HCT116 (cell line): ENCODE measurements around the gene THEMIS. TPM values are rescaled to one million over a fixed set of nuclear protein-coding genes. Genes with fewer than 3 reads are reported as not detected.

ENCODE experiments used
- ATAC-seq: fragments of 200-7000 bp; cut with Tn5 transposase; 2 replicates; pipeline ENCODE4 v1.9.1; 2020; ENCODE audit warnings: mild to moderate bottlenecking, moderate library complexity
- BruUV-seq: library from RNA; stranded (reverse); fragments of 400-500 nt; replicated peaks from 2 replicates; lab custom pipeline; 2021; lab: Mats Ljungman, UMichigan
- CTCF ChIA-PET: fragments of 300-600 bp; sonication (Branson Sonifier 250); formaldehyde crosslinking; loops from one replicate; lab custom pipeline; 2021; ENCODE audit warnings: antibody characterized with exemption; lab: Charles Lee
- POLR2A ChIA-PET: fragments of 300-600, 350-600 bp; sonication (Branson Sonifier 250); formaldehyde crosslinking; loops from one replicate; lab custom pipeline; 2021; ENCODE audit warnings: antibody characterized with exemption; lab: Charles Lee
- RAD21 ChIA-PET, 2 experiments: fragments of 300-600 bp; sonication (Branson Sonifier 250); formaldehyde crosslinking; loops; one replicate each; lab custom pipeline; 2023; ENCODE audit warnings: low total read pairs in 2 of 2; ENCODE audit not compliant: uncharacterized antibody in 2 of 2, unreplicated experiment in 2 of 2, low non-redundant PET in 1 of 2; lab: Charles Lee
- DNase-seq: peaks from one replicate; pipeline ENCODE4 v3.0.0-alpha.2; 2010; ENCODE audit warnings: low read depth, low spot score
- H2AFZ ChIP-seq: fragments of 200-600 bp; shearing (Covaris generic), sonication (generic); 2 replicates; pipeline ENCODE4 v1.6.1; 2017; ENCODE audit warnings: low read depth, mixed run types, mixed read lengths, antibody characterized with exemption, low read length; ENCODE audit not compliant: poor library complexity, severe bottlenecking
- H3K27ac ChIP-seq: 2 replicates; pipeline ENCODE4 v1.5.1; 2012; ENCODE audit warnings: low read depth, low read length
- H3K27me3 ChIP-seq: fragments of 200-600 bp; sonication (generic); 2 replicates; pipeline ENCODE4 v1.6.1; 2016; ENCODE audit warnings: mixed run types, low read length, mixed read lengths; ENCODE audit not compliant: insufficient read depth
- H3K36me3 ChIP-seq, 2 experiments: fragments of 200-500 bp in 1 of 2; fragments of 200-600 bp in 1 of 2; sonication (Bioruptor generic) in 1 of 2; sonication (generic) in 1 of 2; 2 replicates each; pipeline versions ENCODE4 v1.5.1 to v1.6.1; 2014 to 2016; ENCODE audit warnings: low read length in 2 of 2, inconsistent platforms in 1 of 2, mixed read lengths in 1 of 2, mixed run types in 1 of 2; ENCODE audit not compliant: insufficient read depth in 2 of 2, control insufficient read depth in 1 of 2
- H3K4me1 ChIP-seq, 2 experiments: fragments of 200-600 bp in 1 of 2; sonication (generic) in 1 of 2; 2 replicates each; pipeline versions ENCODE4 v1.5.1 to v1.6.1; 2012 to 2017; ENCODE audit warnings: low read length in 2 of 2, inconsistent platforms in 1 of 2, mild to moderate bottlenecking in 1 of 2, mixed read lengths in 1 of 2, mixed run types in 1 of 2, moderate library complexity in 1 of 2; ENCODE audit not compliant: insufficient read depth in 2 of 2, control insufficient read depth in 1 of 2
- H3K4me2 ChIP-seq: fragments of 200-600 bp; sonication (generic); 2 replicates; pipeline ENCODE4 v1.6.1; 2017; ENCODE audit warnings: mixed run types, low read length, mixed read lengths
- H3K4me3 ChIP-seq, 2 experiments: fragments of 200-600 bp in 1 of 2; sonication (generic) in 1 of 2; replicated peaks in 1 of 2; 2 replicates each; pipeline ENCODE4 v1.5.1; 2011 to 2016; ENCODE audit warnings: low read length in 2 of 2, control low read depth in 1 of 2, low read depth in 1 of 2, mild to moderate bottlenecking in 1 of 2, mixed read lengths in 1 of 2, mixed run types in 1 of 2
- H3K79me2 ChIP-seq: fragments of 200-600 bp; sonication (generic); 2 replicates; pipeline ENCODE4 v1.6.1; 2017; ENCODE audit warnings: mild to moderate bottlenecking, mixed run types, low read length, moderate library complexity, mixed read lengths; ENCODE audit not compliant: insufficient read depth
- H3K9ac ChIP-seq: fragments of 200-600 bp; sonication (generic); 2 replicates; pipeline ENCODE4 v1.6.1; 2016; ENCODE audit warnings: low read length, mixed read lengths
- H3K9me2 ChIP-seq: fragments of 200-600 bp; sonication (generic), shearing (Covaris generic); 2 replicates; pipeline ENCODE4 v1.6.1; 2017; ENCODE audit warnings: mixed run types, mild to moderate bottlenecking, moderate library complexity; ENCODE audit not compliant: insufficient read depth
- H3K9me3 ChIP-seq, 2 experiments: fragments of 200-500 bp in 1 of 2; fragments of 200-600 bp in 1 of 2; sonication (Bioruptor generic) in 1 of 2; sonication (generic) in 1 of 2; 2 replicates each; pipeline ENCODE4 v1.6.1; 2014 to 2017; ENCODE audit warnings: low read length in 2 of 2, mixed read lengths in 2 of 2, inconsistent platforms in 1 of 2, low read depth in 1 of 2, mild to moderate bottlenecking in 1 of 2, mixed run types in 1 of 2, moderate library complexity in 1 of 2; ENCODE audit not compliant: control insufficient read depth in 1 of 2, insufficient read depth in 1 of 2
- H4K20me1 ChIP-seq: fragments of 200-600 bp; sonication (generic), shearing (Covaris generic); 2 replicates; pipeline ENCODE4 v1.6.1; 2017; ENCODE audit warnings: mixed run types, mild to moderate bottlenecking, moderate library complexity; ENCODE audit not compliant: insufficient read depth
- CBX3 ChIP-seq: IDR thresholded peaks from 2 replicates; pipeline ENCODE4 v1.6.1; 2012; ENCODE audit warnings: low read depth
- CEBPB ChIP-seq: IDR thresholded peaks from 2 replicates; pipeline ENCODE4 v1.6.1; 2012; ENCODE audit warnings: low read depth
- JUND ChIP-seq: IDR thresholded peaks from 2 replicates; pipeline ENCODE4 v1.6.1; 2012
- SP1 ChIP-seq: IDR thresholded peaks from 2 replicates; pipeline ENCODE4 v1.6.1; 2012; ENCODE audit warnings: low read depth
- SRF ChIP-seq: IDR thresholded peaks from 2 replicates; pipeline ENCODE4 v1.6.1; 2012; ENCODE audit warnings: low read depth
- TCF7L2 ChIP-seq: IDR thresholded peaks from 2 replicates; pipeline ENCODE4 v1.7.0; 2011; ENCODE audit warnings: borderline replicate concordance, inconsistent platforms; ENCODE audit not compliant: insufficient read depth, insufficient read length; ENCODE audit errors: extremely low read depth
- ZFX ChIP-seq: fragments of 450-650 bp; IDR thresholded peaks from 2 replicates; pipeline ENCODE4 v1.6.1; 2017
- intact Hi-C: fragments of 100-400 bp; cut with micrococcal nuclease; formaldehyde crosslinking; loops from 2 replicates; pipeline ENCODE4 v1.10.0; 2022
- total RNA-seq: library from RNA; stranded (reverse); gene quantifications from one replicate; pipeline ENCODE4 v1.2.1, GENCODE V29; 2021; ENCODE audit not compliant: unreplicated experiment
- TF ChIP-seq, protein P1 (sequence below), 3 experiments: fragments of 200-600 bp in 1 of 3; sonication (generic) in 1 of 3; IDR thresholded peaks in 2 of 3; conservative IDR thresholded peaks in 1 of 3; 2 replicates each; pipeline ENCODE4 v1.5.1; 2012 to 2017; ENCODE audit warnings: low read depth in 2 of 3, low read length in 2 of 3, antibody characterized with exemption in 1 of 3, borderline replicate concordance in 1 of 3, control low read depth in 1 of 3, mild to moderate bottlenecking in 1 of 3, mixed read lengths in 1 of 3, mixed run types in 1 of 3, moderate library complexity in 1 of 3; ENCODE audit not compliant: insufficient read depth in 1 of 3
- TF ChIP-seq, protein P2 (sequence below): IDR thresholded peaks from 2 replicates; pipeline ENCODE4 v1.6.1; 2011; ENCODE audit warnings: mild to moderate bottlenecking, low read length, moderate library complexity; ENCODE audit not compliant: insufficient replicate concordance; ENCODE audit errors: extremely low read depth

THEMIS gene
- total RNA-seq, 1 experiment from 2014 or later: 0.20 TPM

DNA sequence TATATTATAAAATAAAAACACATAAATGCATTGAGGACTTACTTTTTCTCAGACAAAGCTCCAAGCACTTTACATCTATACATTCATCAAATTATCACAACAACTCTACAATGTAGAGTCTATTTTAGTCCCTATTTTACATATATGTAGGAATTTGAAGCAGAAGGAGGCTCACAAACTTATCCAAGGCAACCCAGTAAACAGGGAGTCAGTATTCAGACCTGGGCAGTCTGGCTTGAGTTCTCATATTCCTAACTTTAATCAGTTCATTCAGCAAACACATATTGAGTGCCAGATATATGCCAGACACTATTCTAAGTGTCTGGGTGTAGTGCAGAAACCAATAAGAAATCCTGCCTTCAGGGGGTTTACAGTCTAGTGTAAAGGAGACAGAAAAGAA, 194.6 kb downstream of the THEMIS start:
- DNase-seq: no peak
- H3K4me1 ChIP-seq: no peaks in the 10 kb centered on the region
- H3K4me2 ChIP-seq: no peak overlapping the region
- no peak for ATAC-seq
- no peaks in the 10 kb centered on the region for H3K27me3 ChIP-seq
- ChIA-PET RAD21 (no interaction called here), POLR2A (no interaction called here), CTCF (no interaction called here)
- H3K79me2 ChIP-seq: no peaks in the 10 kb centered on the region
- H3K36me3 ChIP-seq: no peaks in the 10 kb centered on the region
- no peaks in the 10 kb centered on the region for H4K20me1 ChIP-seq
- BruUV-seq: no TSS peak
- TF ChIP-seq, protein P1, sequence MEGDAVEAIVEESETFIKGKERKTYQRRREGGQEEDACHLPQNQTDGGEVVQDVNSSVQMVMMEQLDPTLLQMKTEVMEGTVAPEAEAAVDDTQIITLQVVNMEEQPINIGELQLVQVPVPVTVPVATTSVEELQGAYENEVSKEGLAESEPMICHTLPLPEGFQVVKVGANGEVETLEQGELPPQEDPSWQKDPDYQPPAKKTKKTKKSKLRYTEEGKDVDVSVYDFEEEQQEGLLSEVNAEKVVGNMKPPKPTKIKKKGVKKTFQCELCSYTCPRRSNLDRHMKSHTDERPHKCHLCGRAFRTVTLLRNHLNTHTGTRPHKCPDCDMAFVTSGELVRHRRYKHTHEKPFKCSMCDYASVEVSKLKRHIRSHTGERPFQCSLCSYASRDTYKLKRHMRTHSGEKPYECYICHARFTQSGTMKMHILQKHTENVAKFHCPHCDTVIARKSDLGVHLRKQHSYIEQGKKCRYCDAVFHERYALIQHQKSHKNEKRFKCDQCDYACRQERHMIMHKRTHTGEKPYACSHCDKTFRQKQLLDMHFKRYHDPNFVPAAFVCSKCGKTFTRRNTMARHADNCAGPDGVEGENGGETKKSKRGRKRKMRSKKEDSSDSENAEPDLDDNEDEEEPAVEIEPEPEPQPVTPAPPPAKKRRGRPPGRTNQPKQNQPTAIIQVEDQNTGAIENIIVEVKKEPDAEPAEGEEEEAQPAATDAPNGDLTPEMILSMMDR (IDR thresholded peaks at IDR 0.05 in 2 of 3, conservative IDR thresholded peaks at IDR 0.05 in 1 of 3; ENCODE audit: borderline replicate concordance in 1 of 3, insufficient read depth in 1 of 3, low read depth in 2 of 3, low read length in 2 of 3): no peak
- no peak for TF ChIP-seq JUND
- TF ChIP-seq, protein P2, sequence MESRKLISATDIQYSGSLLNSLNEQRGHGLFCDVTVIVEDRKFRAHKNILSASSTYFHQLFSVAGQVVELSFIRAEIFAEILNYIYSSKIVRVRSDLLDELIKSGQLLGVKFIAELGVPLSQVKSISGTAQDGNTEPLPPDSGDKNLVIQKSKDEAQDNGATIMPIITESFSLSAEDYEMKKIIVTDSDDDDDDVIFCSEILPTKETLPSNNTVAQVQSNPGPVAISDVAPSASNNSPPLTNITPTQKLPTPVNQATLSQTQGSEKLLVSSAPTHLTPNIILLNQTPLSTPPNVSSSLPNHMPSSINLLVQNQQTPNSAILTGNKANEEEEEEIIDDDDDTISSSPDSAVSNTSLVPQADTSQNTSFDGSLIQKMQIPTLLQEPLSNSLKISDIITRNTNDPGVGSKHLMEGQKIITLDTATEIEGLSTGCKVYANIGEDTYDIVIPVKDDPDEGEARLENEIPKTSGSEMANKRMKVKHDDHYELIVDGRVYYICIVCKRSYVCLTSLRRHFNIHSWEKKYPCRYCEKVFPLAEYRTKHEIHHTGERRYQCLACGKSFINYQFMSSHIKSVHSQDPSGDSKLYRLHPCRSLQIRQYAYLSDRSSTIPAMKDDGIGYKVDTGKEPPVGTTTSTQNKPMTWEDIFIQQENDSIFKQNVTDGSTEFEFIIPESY: no peak
- TF ChIP-seq SP1: no peak
- TF ChIP-seq TCF7L2: no peak
- no peak for TF ChIP-seq SRF
- no peak for TF ChIP-seq CBX3
- TF ChIP-seq ZFX: no peak
- TF ChIP-seq CEBPB: no peak
- no peak overlapping the region for H2AFZ ChIP-seq
- intact Hi-C loops: no loop called here
- no peaks in the 10 kb centered on the region for H3K9me2 ChIP-seq
- no peak overlapping the region for H3K27ac ChIP-seq
- H3K9ac ChIP-seq: no peak overlapping the region
- H3K4me3 ChIP-seq: no peak overlapping the region
- H3K9me3 ChIP-seq: no peaks in the 10 kb centered on the region
